GM12878 (cell line): ENCODE results near the gene ITPR2. TPM values are rescaled to one million over a fixed set of nuclear protein-coding genes. Genes with fewer than 3 reads are reported as not detected.
A peak's percentile ranks its signal among the peaks of the same experiment; 100 is the strongest.

Experiments
- ATAC-seq: fragments of 200-7000 bp; cut with Tn5 transposase; 3 replicates; pipeline ENCODE4 v1.9.1; 2020; ENCODE audit warnings: mild to moderate bottlenecking, moderate library complexity
- BruUV-seq: library from RNA; stranded (reverse); fragments of 400-500 nt; replicated peaks from 2 replicates; lab custom pipeline; 2021; lab: Mats Ljungman, UMichigan
- CTCF ChIA-PET: fragments of 300-600 bp; sonication (Branson Sonifier 250); formaldehyde crosslinking; extraction: SDS; loops from one replicate; lab custom pipeline; 2021; ENCODE audit warnings: inconsistent platforms; lab: Yijun Ruan, JAX
- POLR2A ChIA-PET: fragments of 350-600 bp; formaldehyde crosslinking; extraction: SDS; loops from one replicate; lab custom pipeline; 2021; ENCODE audit warnings: inconsistent platforms; lab: Charles Lee
- RAD21 ChIA-PET: fragments of 300-600 bp; sonication (Branson Sonifier 250); formaldehyde crosslinking; loops from one replicate; lab custom pipeline; 2023; ENCODE audit warnings: antibody characterized with exemption; ENCODE audit not compliant: unreplicated experiment; lab: Charles Lee
- SMC1A ChIA-PET: fragments of 300-600 bp; sonication (Branson Sonifier 250); formaldehyde crosslinking; loops from one replicate; lab custom pipeline; 2023; ENCODE audit not compliant: unreplicated experiment, uncharacterized antibody; lab: Charles Lee
- DNase-seq: peaks from one replicate; pipeline ENCODE4 v3.0.0-alpha.2; 2011; ENCODE audit warnings: low read depth, low spot score
- FAIRE-seq: peaks from 3 replicates; lab custom pipeline; 2011; peaks lifted over from hg19 to GRCh38; lab: Jason Lieb, UNC
- H2AFZ ChIP-seq: 2 replicates; pipeline ENCODE4 v1.6.0; 2011; ENCODE audit warnings: low read depth, low read length, control low read depth; ENCODE audit not compliant: control insufficient read depth
- H3K27ac ChIP-seq: 2 replicates; pipeline ENCODE4 v1.5.1; 2011; ENCODE audit warnings: control low read depth; ENCODE audit not compliant: control insufficient read depth, insufficient read depth
- H3K27me3 ChIP-seq, 2 experiments: replicated peaks in 1 of 2; 2 replicates each; pipeline versions ENCODE4 v1.6.0 to v1.6.1; 2011; ENCODE audit warnings: low read length in 1 of 2; ENCODE audit not compliant: control insufficient read depth in 2 of 2, insufficient read depth in 2 of 2
- H3K36me3 ChIP-seq, 2 experiments: 2 replicates each; pipeline ENCODE4 v1.5.1; 2011; ENCODE audit warnings: low read length in 1 of 2; ENCODE audit not compliant: control insufficient read depth in 2 of 2, insufficient read depth in 2 of 2
- H3K4me1 ChIP-seq: 2 replicates; pipeline ENCODE4 v1.6.1; 2011; ENCODE audit warnings: mild to moderate bottlenecking, low read length, moderate library complexity, mixed read lengths; ENCODE audit not compliant: control insufficient read depth, insufficient read depth
- H3K4me2 ChIP-seq: 2 replicates; pipeline ENCODE4 v1.6.0; 2011; ENCODE audit warnings: control low read depth; ENCODE audit not compliant: control insufficient read depth, insufficient read depth
- H3K4me3 ChIP-seq: fragments of 200-600 bp; sonication (generic); 2 replicates; pipeline ENCODE4 v1.5.1; 2016
- H3K79me2 ChIP-seq: 2 replicates; pipeline ENCODE4 v1.6.0; 2011; ENCODE audit warnings: low read length; ENCODE audit not compliant: control insufficient read depth, insufficient read depth
- H3K9ac ChIP-seq: 2 replicates; pipeline ENCODE4 v1.8.0; 2011; ENCODE audit warnings: low read length, control low read depth, mixed read lengths; ENCODE audit not compliant: control insufficient read depth, insufficient read depth
- H3K9me3 ChIP-seq: replicated peaks from 3 replicates; pipeline ENCODE4 v1.5.1; 2011; ENCODE audit warnings: mild to moderate bottlenecking, low read length; ENCODE audit not compliant: control insufficient read depth, insufficient read depth
- H4K20me1 ChIP-seq: 2 replicates; pipeline ENCODE4 v1.6.0; 2011; ENCODE audit not compliant: control insufficient read depth, insufficient read depth
- BRCA1 ChIP-seq: IDR thresholded peaks from 2 replicates; pipeline ENCODE4 v1.6.1; 2011; ENCODE audit warnings: low read depth, low read length, improper control_type of control experiment
- CHD2 ChIP-seq: IDR thresholded peaks from 2 replicates; pipeline ENCODE4 v1.6.1; 2011; ENCODE audit warnings: low read depth, low read length, improper control_type of control experiment, borderline replicate concordance
- EP300 ChIP-seq, 2 experiments: fragments of 150-350 bp in 1 of 2; IDR thresholded peaks; 2 replicates each; pipeline ENCODE4 v1.6.1; 2011 to 2012; ENCODE audit warnings: low read depth in 2 of 2, low read length in 2 of 2, borderline replicate concordance in 1 of 2, improper control_type of control experiment in 1 of 2, inconsistent platforms in 1 of 2; ENCODE audit not compliant: control insufficient read depth in 1 of 2
- IKZF1 ChIP-seq: fragments of 450-650 bp; conservative IDR thresholded peaks from 2 replicates; pipeline ENCODE4 v1.6.1; 2017; ENCODE audit warnings: antibody characterized with exemption, mild to moderate bottlenecking
- JUND ChIP-seq: IDR thresholded peaks from 2 replicates; pipeline ENCODE4 v1.6.1; 2012; ENCODE audit warnings: low read depth, mild to moderate bottlenecking, low read length, improper control_type of control experiment, moderate library complexity
- LARP7 ChIP-seq: fragments of 450-650 bp; IDR thresholded peaks from 2 replicates; pipeline ENCODE4 v1.6.1; 2017; ENCODE audit warnings: mild to moderate bottlenecking
- NFIC ChIP-seq: IDR thresholded peaks from 2 replicates; pipeline ENCODE4 v1.6.1; 2012; ENCODE audit warnings: low read depth, mild to moderate bottlenecking, inconsistent platforms, low read length, moderate library complexity
- NKRF ChIP-seq: fragments of 450-650 bp; conservative IDR thresholded peaks from 2 replicates; pipeline ENCODE4 v1.6.1; 2017; ENCODE audit warnings: mild to moderate bottlenecking, moderate library complexity
- NR2C1 ChIP-seq: fragments of 450-650 bp; IDR thresholded peaks from 2 replicates; pipeline ENCODE4 v1.6.1; 2017; ENCODE audit warnings: antibody characterized with exemption, mild to moderate bottlenecking, moderate library complexity
- PKNOX1 ChIP-seq: fragments of 450-650 bp; IDR thresholded peaks from 2 replicates; pipeline ENCODE4 v1.6.1; 2016; ENCODE audit warnings: mild to moderate bottlenecking
- TCF12 ChIP-seq: IDR thresholded peaks from 2 replicates; pipeline ENCODE4 v1.6.1; 2011; ENCODE audit warnings: low read depth, mild to moderate bottlenecking, low read length
- YBX1 ChIP-seq: fragments of 450-650 bp; IDR thresholded peaks from 2 replicates; pipeline ENCODE4 v1.6.1; 2016; ENCODE audit warnings: antibody characterized with exemption
- WGBS: methylation state at CpG from one replicate; pipeline ENCODE4 v1.1.6; 2016; ENCODE audit warnings: low lambda C conversion rate; ENCODE audit not compliant: insufficient replicate concordance, insufficient coverage; ENCODE audit errors: missing lambda C conversion rate; 5-methylcytosine and 5-hydroxymethylcytosine counted together
- in situ Hi-C: fragments of 300-500 bp; cut with MboI; formaldehyde crosslinking; loops from 9 replicates; pipeline ENCODE4 v1.14.3; 2018; ENCODE audit warnings: mixed read lengths
- intact Hi-C: fragments of 100-400 bp; cut with micrococcal nuclease; formaldehyde crosslinking; loops from one replicate; pipeline ENCODE4 v1.14.2; 2022; ENCODE audit not compliant: unreplicated experiment
- polyA plus RNA-seq, 11 experiments: library from polyadenylated mRNA; depleted of rRNA in 4 of 11; unstranded in 6 of 11; stranded (reverse) in 5 of 11; fragments of >200 nt; fragmentation: Nextera tagmentation in 4 of 11; fragmentation: Illumina TruSeq in 1 of 11; extraction: Ambion mirVana in 4 of 11; extraction: Trizol in 1 of 11; gene quantifications; 1 replicate in 1 of 11; 2 replicates in 10 of 11; pipeline versions ENCODE4 v1.2.1 to v1.2.3, GENCODE V29; 2011 to 2016; ENCODE audit warnings: inconsistent platforms in 2 of 11, missing spikeins in 2 of 11, low read depth in 1 of 11
- total RNA-seq, 4 experiments: library from RNA; depleted of rRNA in 3 of 4; stranded (reverse); fragments of >200 nt in 3 of 4; fragmentation: Illumina TruSeq in 1 of 4; extraction: Trizol in 1 of 4; gene quantifications; 2 replicates each; pipeline versions ENCODE4 v1.2.1 to v1.2.3, GENCODE V29; 2013 to 2021
- TF ChIP-seq, protein P1 (sequence below): fragments of 450-650 bp; formaldehyde crosslinking; IDR thresholded peaks from 2 replicates; pipeline ENCODE4 v1.4.0; 2022; ENCODE audit warnings: mild to moderate bottlenecking, moderate library complexity

ITPR2 gene
- total and polyA plus RNA-seq, 10 of the 15 experiments (the other 5 are each of a cell fraction or from before 2014, with no cell fraction given), result 7.5 to 76.2 (median 47.1) TPM

DNA sequence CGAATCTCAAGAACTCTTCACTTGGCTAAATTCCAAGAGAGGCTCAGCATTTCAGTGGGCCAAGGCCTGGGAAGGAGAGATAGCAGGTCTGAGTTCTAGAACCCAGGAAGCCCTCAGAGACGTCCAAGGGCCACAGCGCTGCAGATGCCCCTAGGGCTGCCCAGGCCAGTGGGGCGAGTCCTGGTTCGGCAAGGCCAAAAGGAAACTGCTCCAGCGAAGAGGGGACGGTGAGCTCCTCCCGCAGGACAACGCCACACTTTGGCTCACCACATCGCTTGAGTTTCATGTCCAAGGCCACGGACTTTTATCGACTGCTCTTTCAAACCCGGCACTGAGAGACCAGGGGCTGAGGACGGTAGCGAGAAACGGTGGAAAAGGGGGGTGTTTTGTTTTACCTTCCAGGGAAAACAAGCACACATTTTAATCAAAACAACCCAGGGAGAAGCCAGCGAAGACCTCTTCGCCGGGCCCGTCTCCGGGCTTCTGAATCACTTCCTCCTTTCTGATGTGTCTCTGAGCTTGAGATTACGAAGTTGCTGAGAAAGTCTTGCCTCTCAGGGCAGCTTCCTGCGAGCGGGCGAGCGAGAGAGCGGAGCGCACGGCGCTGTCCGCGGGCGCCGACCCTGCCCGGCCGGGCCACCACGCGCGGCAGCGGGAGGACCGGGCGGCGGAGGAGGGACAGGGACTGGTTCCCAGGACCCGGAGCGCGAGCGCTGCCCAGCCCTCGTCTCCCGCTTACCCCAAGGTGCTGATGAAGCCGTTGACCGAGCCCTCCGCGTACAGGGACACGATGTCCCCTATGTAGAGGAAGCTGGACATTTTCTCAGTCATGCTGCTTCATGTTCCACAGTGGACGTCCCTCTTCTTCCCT lies 808 bp downstream of the ITPR2 start:
- CTCF ChIA-PET, result interaction anchor here (0.9 to 5.2 kb wide), 18 partner anchors 8 to 183 kb away, joined by 3 to 80 read pairs (median 6); no protein-coding TSS in a partner anchor
- TF ChIP-seq TCF12, result no peak
- TF ChIP-seq BRCA1, result no peak
- TF ChIP-seq CHD2, result no peak
- TF ChIP-seq JUND, result no peak
- TF ChIP-seq IKZF1, result no peak; the same call in 1 of the 2 replicates
- no peak for TF ChIP-seq YBX1
- TF ChIP-seq EP300 (IDR thresholded peaks at IDR 0.05; ENCODE audit: borderline replicate concordance in 1 of 2, control insufficient read depth in 1 of 2, low read depth in 2 of 2, low read length in 2 of 2), result 0 out of 4 replicates have a peak, but pooled peaks of 1 of the 2 experiments have one; percentile 15
- no peak; the same call in 1 of the 2 replicates for TF ChIP-seq LARP7
- peak; percentile 50; the same call in 1 of the 2 replicates for TF ChIP-seq NKRF
- TF ChIP-seq, protein P1, sequence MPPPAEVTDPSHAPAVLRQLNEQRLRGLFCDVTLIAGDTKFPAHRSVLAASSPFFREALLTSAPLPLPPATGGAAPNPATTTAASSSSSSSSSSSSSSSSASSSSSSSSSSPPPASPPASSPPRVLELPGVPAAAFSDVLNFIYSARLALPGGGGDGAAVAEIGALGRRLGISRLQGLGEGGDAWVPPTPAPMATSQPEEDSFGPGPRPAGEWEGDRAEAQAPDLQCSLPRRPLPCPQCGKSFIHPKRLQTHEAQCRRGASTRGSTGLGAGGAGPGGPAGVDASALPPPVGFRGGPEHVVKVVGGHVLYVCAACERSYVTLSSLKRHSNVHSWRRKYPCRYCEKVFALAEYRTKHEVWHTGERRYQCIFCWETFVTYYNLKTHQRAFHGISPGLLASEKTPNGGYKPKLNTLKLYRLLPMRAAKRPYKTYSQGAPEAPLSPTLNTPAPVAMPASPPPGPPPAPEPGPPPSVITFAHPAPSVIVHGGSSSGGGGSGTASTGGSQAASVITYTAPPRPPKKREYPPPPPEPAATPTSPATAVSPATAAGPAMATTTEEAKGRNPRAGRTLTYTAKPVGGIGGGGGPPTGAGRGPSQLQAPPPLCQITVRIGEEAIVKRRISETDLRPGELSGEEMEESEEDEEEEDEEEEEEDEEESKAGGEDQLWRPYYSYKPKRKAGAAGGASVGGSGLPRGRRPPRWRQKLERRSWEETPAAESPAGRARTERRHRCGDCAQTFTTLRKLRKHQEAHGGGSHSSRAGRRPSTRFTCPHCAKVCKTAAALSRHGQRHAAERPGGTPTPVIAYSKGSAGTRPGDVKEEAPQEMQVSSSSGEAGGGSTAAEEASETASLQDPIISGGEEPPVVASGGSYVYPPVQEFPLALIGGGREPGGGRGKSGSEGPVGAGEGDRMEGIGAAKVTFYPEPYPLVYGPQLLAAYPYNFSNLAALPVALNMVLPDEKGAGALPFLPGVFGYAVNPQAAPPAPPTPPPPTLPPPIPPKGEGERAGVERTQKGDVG (CRISPR knock-in tag), result no peak
- no peak for TF ChIP-seq PKNOX1
- no peak for TF ChIP-seq NFIC
- no peak for TF ChIP-seq NR2C1

More for the DNA sequence above, 808 bp downstream of the ITPR2 start:
- intact Hi-C loops, result loop anchor here (2.0 to 10.0 kb wide), 4 partner anchors 53 to 183 kb away; partner anchors contain the start of gene TM7SF3
- peak overlapping the region; percentile 78 for H3K4me2 ChIP-seq
- H3K27ac ChIP-seq, result peak overlapping the region; percentile 80
- no peak for DNase-seq
- TSS peak; percentile 71 for BruUV-seq
- no peaks in the 10 kb centered on the region for H3K27me3 ChIP-seq
- peak overlapping the region; percentile 81 for H3K9ac ChIP-seq
- peaks cover 5% of the 10 kb centered on the region for H3K4me1 ChIP-seq
- H2AFZ ChIP-seq, result peak overlapping the region; percentile 72
- FAIRE-seq, result no peak
- SMC1A ChIA-PET, result interaction anchor here (0.9 to 6.3 kb wide), 15 partner anchors 10 to 102 kb away, joined by 3 to 41 read pairs (median 6); no protein-coding TSS in a partner anchor
- under 1% methylated on average over 55 of the region's 55 CpGs for WGBS
- H3K9me3 ChIP-seq, result no peaks in the 10 kb centered on the region
- peak; percentile 72 for ATAC-seq
- RAD21 ChIA-PET, result interaction anchor here (0.6 to 6.2 kb wide), 26 partner anchors 11 to 473 kb away, joined by 3 to 51 read pairs (median 6); partner anchors contain the start of gene TM7SF3
- in situ Hi-C loops, result no loop called here
- no peaks in the 10 kb centered on the region for H4K20me1 ChIP-seq
- POLR2A ChIA-PET, result interaction anchor here (0.6 to 4.5 kb wide), 14 partner anchors 9 to 191 kb away, joined by 3 to 17 read pairs (median 5); partner anchors contain the start of gene MED21
- no peaks in the 10 kb centered on the region for H3K36me3 ChIP-seq
- H3K4me3 ChIP-seq, result peak overlapping the region; percentile 87
- peaks cover 55% of the 10 kb centered on the region for H3K79me2 ChIP-seq
